Right kidney (tissue), 9 donors: Measurements from ENCODE around the gene RSPH1.

Experiments used
- DNase-seq: peaks from one replicate; pipeline ENCODE4 v3.0.0-alpha.2; 2016
- long read RNA-seq, 8 donors: transcript quantifications; one replicate each; lab custom pipeline, GENCODE V29; 2026

The RSPH1 gene
- long read RNA-seq, donor 1, partial matches to known transcripts: 0 of 4 reads
- long read RNA-seq, donor 1, other reads (novel, unspliced or antisense): 0 of 4 reads
- long read RNA-seq, donor 2, partial matches to known transcripts: 0 of 1 reads
- long read RNA-seq, donor 2, other reads (novel, unspliced or antisense): 0 of 1 reads
- long read RNA-seq, donor 3, partial matches to known transcripts: 0 of 1 reads
- long read RNA-seq, donor 3, other reads (novel, unspliced or antisense): 0 of 1 reads
- long read RNA-seq, donor 4, partial matches to known transcripts: 0 of 1 reads
- long read RNA-seq, donor 4, other reads (novel, unspliced or antisense): 0 of 1 reads
- long read RNA-seq, donor 5, partial matches to known transcripts: 0 of 1 reads
- long read RNA-seq, donor 5, other reads (novel, unspliced or antisense): 0 of 1 reads
- long read RNA-seq, donor 6, partial matches to known transcripts: 0 of 3 reads
- long read RNA-seq, donor 6, other reads (novel, unspliced or antisense): 0 of 3 reads
- long read RNA-seq, donor 7: 0 reads
- long read RNA-seq, donor 8: 0 reads

DNA sequence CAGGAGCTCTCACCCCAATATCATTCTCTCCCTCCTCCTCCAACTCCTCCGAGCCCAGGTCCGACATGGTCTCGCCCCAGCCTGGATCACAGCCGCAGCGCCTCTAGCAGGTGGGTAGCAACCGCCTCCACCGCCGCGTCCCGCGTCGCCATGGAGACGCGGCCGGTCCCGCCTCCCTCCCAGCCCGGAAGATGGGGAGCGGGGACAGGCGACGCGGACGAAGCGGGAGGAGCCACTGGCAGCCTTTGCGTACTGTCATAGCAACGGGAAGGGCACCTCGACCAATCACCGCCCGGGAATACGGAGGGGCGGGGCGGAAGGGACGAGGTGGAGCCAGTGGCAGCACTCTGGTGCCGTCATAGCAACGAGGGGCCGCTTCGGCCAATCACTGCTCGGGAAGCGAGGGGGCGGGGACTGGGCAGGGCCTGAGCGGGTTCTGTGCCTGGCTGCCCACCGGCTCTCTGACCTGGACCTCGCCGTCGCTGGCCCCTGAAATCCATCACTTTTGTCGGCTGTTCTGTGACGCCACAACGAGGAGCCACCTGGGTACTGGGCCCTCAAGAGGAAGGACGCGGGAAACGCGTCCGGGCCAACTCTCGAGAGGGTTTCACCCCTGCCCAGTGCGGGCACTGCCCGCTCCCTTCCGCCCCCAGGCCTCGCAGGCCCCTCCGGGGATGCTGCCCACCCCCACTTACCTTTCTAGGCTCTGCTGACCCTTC is at the start of gene RSPH1:
Gene RSPH1, minus strand, starts transcription at position 105 of the 719 bp plus-strand sequence. Its CDS starts 38 bp downstream, at position 67.
- peak; percentile 92 for DNase-seq

GRCh38 chr21:42545745-42546144 is 49.7 kb upstream of the RSPH1 start:
- DNase-seq: no peak

- no peak for DNase-seq
Measured at GRCh38 chr21:42545317-42545716, 49.3 kb upstream of the RSPH1 start.

GRCh38 chr21:42544544-42544943 is 48.5 kb upstream of the RSPH1 start:
- no peak for DNase-seq

DNA sequence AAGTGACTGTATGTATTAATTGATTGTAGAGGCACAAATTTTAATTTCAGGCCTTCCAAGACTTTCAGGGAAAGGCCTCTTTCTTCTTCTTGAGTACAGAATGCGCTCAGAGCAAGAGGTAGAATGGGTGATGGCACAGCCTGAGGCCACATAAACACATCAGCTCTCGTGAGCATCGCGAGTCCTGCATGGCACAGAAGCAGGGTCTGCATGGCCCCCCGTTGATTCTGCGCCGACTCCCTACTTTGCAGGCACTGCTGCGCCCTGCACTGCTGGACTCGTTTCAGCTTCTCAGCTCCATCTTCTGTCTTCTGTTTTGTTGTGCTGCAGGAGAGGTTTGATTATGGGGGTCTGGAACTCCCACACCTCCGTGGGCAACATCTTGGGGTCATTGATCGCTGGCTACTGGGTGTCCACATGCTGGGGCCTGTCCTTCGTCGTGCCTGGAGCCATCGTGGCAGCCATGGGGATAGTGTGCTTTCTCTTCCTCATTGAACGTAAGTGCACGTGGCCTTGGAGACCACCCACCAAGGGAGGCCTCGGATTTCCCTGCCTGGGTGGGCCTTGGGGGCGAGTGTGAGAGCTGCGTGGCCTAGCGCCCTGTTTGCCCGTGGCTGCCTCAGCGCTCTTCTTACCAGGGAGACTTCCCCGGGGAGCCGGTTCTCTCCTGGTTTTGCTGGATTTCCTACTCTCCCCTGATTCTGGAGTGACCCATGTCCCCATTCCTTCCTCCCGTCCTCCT is 47.3 kb upstream of the RSPH1 start:
- no peak for DNase-seq

DNA sequence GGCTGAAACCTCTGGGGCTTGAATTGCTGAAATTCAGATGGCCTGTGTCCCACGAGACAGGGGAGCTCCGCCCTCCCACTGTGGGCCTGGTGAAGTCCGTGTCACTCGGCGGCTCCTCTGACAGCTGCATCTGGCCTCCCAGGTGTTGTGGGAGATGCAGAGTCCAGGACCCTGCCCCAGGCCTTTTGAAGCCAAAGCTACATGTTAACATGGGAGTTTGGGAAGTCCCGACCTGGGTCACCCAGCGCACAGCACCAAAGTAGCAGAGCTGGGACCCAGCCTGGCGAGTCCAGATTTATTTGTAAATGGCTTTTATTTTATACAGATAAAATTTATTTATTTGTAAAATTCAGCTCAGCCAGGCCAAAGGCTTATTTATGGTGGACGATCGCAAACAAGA is 46.6 kb upstream of the RSPH1 start:
- no peak for DNase-seq

DNA sequence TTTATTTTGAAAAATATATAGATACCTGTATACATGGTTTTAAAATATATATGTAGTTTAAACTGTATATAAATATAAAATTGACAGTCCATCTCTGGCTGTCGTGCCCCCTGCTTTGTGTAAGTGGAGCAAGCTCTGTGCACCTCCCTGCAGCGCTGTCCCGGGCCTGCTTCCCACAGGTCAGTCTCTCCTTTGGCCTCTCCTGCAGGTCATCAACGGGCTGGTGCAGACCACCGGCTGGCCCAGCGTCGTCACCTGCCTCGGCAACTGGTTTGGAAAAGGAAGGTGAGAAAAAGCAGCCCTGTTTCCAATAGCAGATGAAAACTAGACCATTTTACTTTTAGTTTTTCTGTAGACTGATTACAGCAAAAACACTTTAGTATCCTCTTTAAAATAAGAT is 46.2 kb upstream of the RSPH1 start:
- DNase-seq: no peak

DNA sequence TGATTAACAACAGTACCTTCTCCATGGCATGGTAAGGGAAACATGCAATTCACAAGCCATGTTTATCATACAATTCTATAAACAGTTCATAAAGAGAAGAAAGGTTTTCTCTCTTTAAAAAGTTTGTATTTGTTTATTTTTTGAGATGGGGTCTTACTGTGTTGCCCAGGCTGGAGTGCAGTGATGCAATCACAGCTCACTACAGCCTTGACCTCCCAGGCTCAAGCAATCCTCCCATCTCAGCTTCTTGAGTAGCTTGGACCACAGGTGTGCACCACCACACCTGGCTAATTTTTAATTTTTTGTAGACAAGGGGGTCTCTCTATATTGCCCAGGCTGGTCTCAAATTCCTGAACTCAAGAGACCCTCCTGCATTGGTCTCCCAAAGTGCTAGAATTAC is 45.6 kb upstream of the RSPH1 start:
- no peak for DNase-seq

DNA sequence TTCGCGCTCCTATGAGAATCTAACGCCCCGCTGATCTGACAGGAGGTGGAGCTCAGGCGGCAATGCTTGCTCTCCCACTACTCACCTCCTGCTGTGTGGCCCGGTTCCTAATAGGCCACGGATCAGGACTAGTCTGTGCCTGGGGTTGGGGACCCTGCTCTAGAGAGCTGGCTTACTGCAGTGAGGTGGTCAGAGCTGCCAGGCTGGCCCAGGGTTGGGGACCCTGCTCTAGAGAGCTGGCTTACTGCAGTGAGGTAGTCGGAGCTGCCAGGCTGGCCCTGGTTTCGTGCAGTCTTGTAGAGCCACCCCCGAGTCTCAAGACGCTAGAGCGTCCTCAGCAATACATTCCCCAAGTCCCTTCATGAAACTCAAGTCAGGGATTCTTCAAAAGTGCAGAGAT is 45.1 kb upstream of the RSPH1 start:
- no peak for DNase-seq

GRCh38 chr21:42540396-42540795 is 44.4 kb upstream of the RSPH1 start:
- no peak for DNase-seq

GRCh38 chr21:42539931-42540343 is 43.9 kb upstream of the RSPH1 start:
- no peak for DNase-seq

DNA sequence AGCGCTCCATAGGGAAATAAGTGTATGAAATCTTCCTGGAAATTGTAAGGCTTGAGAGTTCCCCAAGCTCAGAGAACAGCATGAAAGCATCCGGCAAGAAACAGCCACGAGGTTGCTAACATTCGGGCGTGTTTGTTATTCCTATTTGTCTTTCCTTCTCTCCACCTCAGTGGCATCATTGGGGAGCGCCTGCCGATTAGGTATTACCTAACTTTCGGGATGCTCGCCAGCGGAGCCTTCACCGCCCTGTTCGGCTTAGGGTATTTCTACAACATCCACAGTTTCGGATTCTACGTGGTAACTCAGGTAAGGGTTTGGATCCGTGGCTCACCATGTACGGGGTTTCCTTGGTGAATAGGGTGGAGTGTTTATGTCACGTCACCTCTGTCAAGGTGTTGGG is 43.3 kb upstream of the RSPH1 start:
- no peak for DNase-seq

GRCh38 chr21:42538479-42539275 is 42.7 kb upstream of the RSPH1 start:
- DNase-seq: no peak

DNA sequence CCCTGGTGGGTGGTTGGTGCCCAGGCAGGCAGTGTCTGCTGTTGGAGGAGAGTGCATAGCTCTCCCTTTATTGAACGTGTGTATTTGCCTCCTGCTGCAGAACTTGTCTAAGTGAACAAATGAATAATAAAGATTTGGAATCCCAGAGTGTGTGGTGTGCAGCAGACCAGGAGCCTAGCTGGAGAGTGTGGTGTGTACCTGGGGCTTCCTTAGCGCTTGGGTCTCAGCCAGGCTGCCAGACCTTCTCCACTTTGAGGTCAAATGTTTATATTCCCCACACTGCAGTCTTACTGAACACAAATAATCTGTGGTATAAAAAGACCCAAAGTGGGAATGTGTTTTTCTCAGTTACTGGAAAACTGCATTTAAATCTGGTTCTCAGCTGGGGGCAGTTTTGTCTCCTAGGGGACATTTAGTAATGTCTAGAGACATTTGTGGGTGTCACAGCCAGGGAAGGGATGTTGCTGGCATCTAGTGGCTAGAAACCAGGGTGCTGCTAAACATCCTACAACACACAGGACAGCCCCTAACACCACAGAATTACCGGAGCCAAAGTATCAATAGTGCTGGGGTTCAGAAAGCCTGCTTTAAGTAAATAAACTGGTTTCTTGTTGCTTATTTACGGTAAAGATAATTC is 41.2 kb upstream of the RSPH1 start:
- DNase-seq: no peak

DNA sequence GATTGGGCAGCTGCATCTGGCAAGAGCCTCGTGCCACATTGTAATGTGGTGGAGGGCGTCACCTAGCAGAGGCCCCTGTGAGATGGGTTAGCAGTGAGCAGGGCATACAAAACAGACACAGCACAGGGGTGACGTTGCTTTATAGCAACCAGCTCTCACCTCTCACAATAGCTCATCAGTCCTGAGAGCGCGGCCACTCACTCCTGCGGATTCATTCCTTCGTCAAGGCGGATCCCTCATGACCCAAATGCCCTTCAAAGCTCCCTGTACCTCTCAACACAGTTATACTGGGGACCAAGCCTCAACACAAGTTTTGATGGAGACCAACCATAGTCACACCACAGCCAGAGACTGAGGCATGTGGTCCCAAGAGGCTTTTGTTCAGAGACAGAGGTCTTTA is 40.6 kb upstream of the RSPH1 start:
- DNase-seq: no peak

GRCh38 chr21:42535602-42536171 is 39.7 kb upstream of the RSPH1 start:
- no peak for DNase-seq

GRCh38 chr21:42534421-42535378 is 38.7 kb upstream of the RSPH1 start:
- no peak for DNase-seq

DNA sequence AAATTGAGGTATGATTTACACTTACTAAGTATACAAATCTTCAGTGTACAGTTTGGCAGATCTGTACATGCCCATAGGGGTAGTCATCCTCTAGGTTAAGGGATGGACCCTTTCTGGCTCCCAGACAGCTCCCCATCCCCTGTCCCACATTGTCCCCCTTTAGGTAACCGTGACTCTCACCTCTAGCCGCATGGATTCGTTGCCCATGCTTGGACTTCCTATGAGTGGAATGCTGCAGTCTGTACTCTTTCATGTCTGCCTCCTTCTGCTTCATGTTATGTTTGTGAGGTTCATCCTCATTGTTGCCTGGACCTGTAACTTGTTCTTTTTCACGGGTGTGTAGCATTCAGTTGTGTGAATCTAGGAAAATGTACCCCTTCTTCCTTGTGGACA is 37.9 kb upstream of the RSPH1 start:
- no peak for DNase-seq

GRCh38 chr21:42533306-42533962 is 37.4 kb upstream of the RSPH1 start:
- no peak for DNase-seq
